Memory B cell (primary cell): ENCODE results near the gene KIF16B.

Experiments used
- ATAC-seq: fragments of 150-1000 bp; cut with Tn5 transposase; 2 replicates; pipeline ENCODE4 v1.10.0; 2021; ENCODE audit warnings: low read depth, mild to moderate bottlenecking, moderate library complexity
- DNase-seq, 2 donors: peaks; one replicate each; pipeline ENCODE4 v3.0.0; 2022; ENCODE audit warnings: low spot score in 2 of 2
- H3K27ac Mint-ChIP-seq: one replicate; pipeline ENCODE4 v1.8.0; 2022; ENCODE audit warnings: mild to moderate bottlenecking, moderate library complexity, mixed read lengths
- H3K27me3 Mint-ChIP-seq: one replicate; pipeline ENCODE4 v1.8.0; 2022; ENCODE audit warnings: mixed read lengths
- H3K36me3 Mint-ChIP-seq: one replicate; pipeline ENCODE4 v1.8.0; 2022; ENCODE audit warnings: mild to moderate bottlenecking, mixed read lengths
- H3K4me1 Mint-ChIP-seq: one replicate; pipeline ENCODE4 v1.8.0; 2022; ENCODE audit warnings: mixed read lengths
- H3K4me3 Mint-ChIP-seq: one replicate; pipeline ENCODE4 v1.8.0; 2022; ENCODE audit warnings: mild to moderate bottlenecking, moderate library complexity, mixed read lengths
- H3K9me3 Mint-ChIP-seq: one replicate; pipeline ENCODE4 v1.8.0; 2022; ENCODE audit warnings: mixed read lengths

Gene KIF16B

GRCh38 chr20:16556301-16556700 lies 16.9 kb downstream of the KIF16B start:
- no peak for ATAC-seq
- Mint-ChIP-seq H3K4me1 (peaks cover 33% of the 10 kb centered on the region), H3K27me3 (no peaks in the 10 kb centered on the region), H3K9me3 (no peaks in the 10 kb centered on the region), H3K36me3 (peaks cover 19% of the 10 kb centered on the region), H3K27ac (no peak overlapping the region), H3K4me3 (no peak overlapping the region)
- no peak for DNase-seq

GRCh38 chr20:16555754-16556153 lies 17.5 kb downstream of the KIF16B start:
- Mint-ChIP-seq H3K36me3 (peaks cover 20% of the 10 kb centered on the region), H3K27ac (no peak overlapping the region), H3K9me3 (no peaks in the 10 kb centered on the region), H3K4me1 (peaks cover 34% of the 10 kb centered on the region), H3K4me3 (no peak overlapping the region), H3K27me3 (no peaks in the 10 kb centered on the region)
- ATAC-seq (no peak), DNase-seq (no peak)

GRCh38 chr20:16554766-16555543 lies 18.3 kb downstream of the KIF16B start:
- Mint-ChIP-seq H3K36me3 (peaks cover 20% of the 10 kb centered on the region), H3K27ac (no peak overlapping the region), H3K4me1 (peaks cover 34% of the 10 kb centered on the region), H3K4me3 (no peak overlapping the region), H3K27me3 (no peaks in the 10 kb centered on the region), H3K9me3 (no peaks in the 10 kb centered on the region)
- DNase-seq (no peak), ATAC-seq (no peak)

- Mint-ChIP-seq H3K27ac (no peak overlapping the region), H3K27me3 (no peaks in the 10 kb centered on the region), H3K36me3 (peaks cover 18% of the 10 kb centered on the region), H3K4me1 (peaks cover 32% of the 10 kb centered on the region), H3K9me3 (no peaks in the 10 kb centered on the region), H3K4me3 (no peak overlapping the region)
- no peak for ATAC-seq
- no peak for DNase-seq
These were observed 19.6 kb downstream of the KIF16B start for GRCh38 chr20:16553684-16554083.

- H3K4me1 Mint-ChIP-seq: peaks cover 34% of the 10 kb centered on the region
- peaks cover 18% of the 10 kb centered on the region for H3K36me3 Mint-ChIP-seq
- H3K9me3 Mint-ChIP-seq: no peaks in the 10 kb centered on the region
- no peak for ATAC-seq
- no peaks in the 10 kb centered on the region for H3K27me3 Mint-ChIP-seq
- no peak overlapping the region for H3K27ac Mint-ChIP-seq
- no peak overlapping the region for H3K4me3 Mint-ChIP-seq
- DNase-seq: no peak
These were observed 20.1 kb downstream of the KIF16B start for GRCh38 chr20:16553101-16553500.

GRCh38 chr20:16552015-16552414 lies 21.2 kb downstream of the KIF16B start:
- Mint-ChIP-seq H3K36me3 (peaks cover 14% of the 10 kb centered on the region), H3K27me3 (no peaks in the 10 kb centered on the region), H3K4me1 (peaks cover 36% of the 10 kb centered on the region), H3K27ac (no peak overlapping the region), H3K9me3 (no peaks in the 10 kb centered on the region), H3K4me3 (no peak overlapping the region)
- ATAC-seq (no peak), DNase-seq (no peak)

GRCh38 chr20:16551607-16552006 lies 21.6 kb downstream of the KIF16B start:
- H3K27me3 Mint-ChIP-seq: no peaks in the 10 kb centered on the region
- DNase-seq: no peak
- no peak overlapping the region for H3K4me3 Mint-ChIP-seq
- ATAC-seq: no peak
- H3K9me3 Mint-ChIP-seq: no peaks in the 10 kb centered on the region
- H3K36me3 Mint-ChIP-seq: peaks cover 14% of the 10 kb centered on the region
- H3K27ac Mint-ChIP-seq: no peak overlapping the region
- H3K4me1 Mint-ChIP-seq: peaks cover 33% of the 10 kb centered on the region

GRCh38 chr20:16548068-16548672 lies 25.1 kb downstream of the KIF16B start:
- no peak for DNase-seq
- Mint-ChIP-seq H3K9me3 (no peaks in the 10 kb centered on the region), H3K36me3 (peaks cover 11% of the 10 kb centered on the region), H3K27me3 (no peaks in the 10 kb centered on the region), H3K4me3 (no peak overlapping the region), H3K4me1 (peaks cover 18% of the 10 kb centered on the region), H3K27ac (peak overlapping the region; percentile 2)
- no peak for ATAC-seq

GRCh38 chr20:16544949-16545348 lies 28.3 kb downstream of the KIF16B start:
- no peak overlapping the region for H3K27ac Mint-ChIP-seq
- ATAC-seq (no peak), DNase-seq (no peak)
- H3K4me3 Mint-ChIP-seq: no peak overlapping the region
- peaks cover 5% of the 10 kb centered on the region for H3K36me3 Mint-ChIP-seq
- no peaks in the 10 kb centered on the region for H3K9me3 Mint-ChIP-seq
- peaks cover 12% of the 10 kb centered on the region for H3K4me1 Mint-ChIP-seq
- no peaks in the 10 kb centered on the region for H3K27me3 Mint-ChIP-seq

GRCh38 chr20:16542477-16542876 lies 30.8 kb downstream of the KIF16B start:
- ATAC-seq (no peak), DNase-seq (no peak)
- Mint-ChIP-seq H3K4me3 (no peak overlapping the region), H3K4me1 (peaks cover 8% of the 10 kb centered on the region), H3K9me3 (no peaks in the 10 kb centered on the region), H3K27me3 (no peaks in the 10 kb centered on the region), H3K36me3 (peaks cover 12% of the 10 kb centered on the region), H3K27ac (no peak overlapping the region)

- ATAC-seq: no peak
- H3K4me3 Mint-ChIP-seq: no peak overlapping the region
- H3K9me3 Mint-ChIP-seq: no peaks in the 10 kb centered on the region
- no peak overlapping the region for H3K27ac Mint-ChIP-seq
- no peak for DNase-seq
- H3K36me3 Mint-ChIP-seq: peaks cover 17% of the 10 kb centered on the region
- no peaks in the 10 kb centered on the region for H3K27me3 Mint-ChIP-seq
- peaks cover 11% of the 10 kb centered on the region for H3K4me1 Mint-ChIP-seq
These were observed 31.4 kb downstream of the KIF16B start for GRCh38 chr20:16541878-16542277.

GRCh38 chr20:16541226-16541625 lies 32.0 kb downstream of the KIF16B start:
- Mint-ChIP-seq H3K27me3 (no peaks in the 10 kb centered on the region), H3K27ac (no peak overlapping the region), H3K4me1 (peaks cover 14% of the 10 kb centered on the region), H3K9me3 (no peaks in the 10 kb centered on the region), H3K4me3 (no peak overlapping the region), H3K36me3 (peaks cover 18% of the 10 kb centered on the region)
- ATAC-seq: no peak
- DNase-seq: no peak

GRCh38 chr20:16539280-16540021 lies 33.8 kb downstream of the KIF16B start:
- Mint-ChIP-seq H3K4me3 (no peak overlapping the region), H3K9me3 (no peaks in the 10 kb centered on the region), H3K27me3 (no peaks in the 10 kb centered on the region), H3K27ac (no peak overlapping the region), H3K36me3 (peaks cover 17% of the 10 kb centered on the region), H3K4me1 (peaks cover 22% of the 10 kb centered on the region)
- ATAC-seq (no peak), DNase-seq (no peak)

- DNase-seq (no peak), ATAC-seq (no peak)
- Mint-ChIP-seq H3K36me3 (peaks cover 17% of the 10 kb centered on the region), H3K27me3 (no peaks in the 10 kb centered on the region), H3K9me3 (no peaks in the 10 kb centered on the region), H3K4me1 (peaks cover 23% of the 10 kb centered on the region), H3K4me3 (no peak overlapping the region), H3K27ac (no peak overlapping the region)
These were observed 34.5 kb downstream of the KIF16B start for GRCh38 chr20:16538779-16539178.
